GF-D8 (cell line): ENCODE data around the gene A1BG.

Experiments used
- DNase-seq: peaks from one replicate; lab custom pipeline; 2025; lab: John Stamatoyannopoulos, UW

Gene A1BG

GRCh38 chr19:58296104-58296503 is 57.2 kb downstream of the A1BG start:
- DNase-seq, result no peak
